Transverse colon (tissue), 4 donors: ENCODE data around the gene KCNJ6. TPM values are rescaled to one million over a fixed set of nuclear protein-coding genes. Genes with fewer than 3 reads are reported as not detected.

Source experiments
- DNase-seq: peaks from one replicate; pipeline ENCODE4 v3.0.0-alpha.2; 2019
- H3K27ac ChIP-seq, 4 donors: fragments of 200-600 bp; sonication (generic); 2 replicates each; pipeline ENCODE4 v1.5.1; 2016 to 2018; ENCODE audit warnings: inconsistent platforms in 4 of 4
- H3K27me3 ChIP-seq: fragments of 200-600 bp; sonication (generic); 2 replicates; pipeline ENCODE4 v1.5.1; 2017; ENCODE audit warnings: inconsistent platforms
- H3K36me3 ChIP-seq, 4 donors: fragments of 200-600 bp; sonication (generic); 2 replicates each; pipeline ENCODE4 v1.5.1; 2017 to 2019; ENCODE audit warnings: inconsistent platforms in 4 of 4
- H3K4me1 ChIP-seq, 4 donors: fragments of 200-600 bp; sonication (generic); 2 replicates each; pipeline ENCODE4 v1.5.1; 2017 to 2020; ENCODE audit warnings: inconsistent platforms in 4 of 4
- H3K4me3 ChIP-seq, 4 donors: fragments of 200-600 bp; sonication (generic); 1 replicate in 1 of 4; 2 replicates in 3 of 4; pipeline versions ENCODE4 v1.5.1 to v1.6.1; 2017 to 2019; ENCODE audit warnings: inconsistent platforms in 4 of 4
- H3K9me3 ChIP-seq, 2 donors: fragments of 200-600 bp; sonication (generic); 2 replicates each; pipeline ENCODE4 v1.5.1; 2017 to 2019; ENCODE audit warnings: inconsistent platforms in 2 of 2
- EP300 ChIP-seq: sonication (generic); formaldehyde crosslinking; IDR thresholded peaks from one replicate; pipeline ENCODE4 v1.6.1; 2017; ENCODE audit warnings: antibody characterized with exemption, low read depth
- POLR2A ChIP-seq: fragments of 450-650 bp; IDR thresholded peaks from one replicate; pipeline ENCODE4 v1.6.1; 2016; ENCODE audit warnings: antibody characterized with exemption, mild to moderate bottlenecking, moderate library complexity
- POLR2AphosphoS5 ChIP-seq, 3 donors: sonication (generic); formaldehyde crosslinking; IDR thresholded peaks; one replicate each; pipeline ENCODE4 v1.6.1; 2016; ENCODE audit warnings: antibody characterized with exemption in 3 of 3
- WGBS, 2 donors: methylation state at CpG; one replicate each; pipeline ENCODE4 v1.1.5; 2018; ENCODE audit warnings: low coverage in 1 of 2; 5-methylcytosine and 5-hydroxymethylcytosine counted together
- in situ Hi-C, 4 donors: fragments of 200-750 bp; cut with MboI; loops; one replicate each; pipeline versions ENCODE4 v1.15.0 to v1.15.1; 2017; ENCODE audit warnings: low sequenced_read_pairs in 3 of 4, low pct_ligation_motif_present in 1 of 4, low pct_unique_long_range_greater_than_20kb in 1 of 4
- intact Hi-C: fragments of 100-400 bp; cut with DNase I; formaldehyde crosslinking; loops from one replicate; pipeline ENCODE4 v1.15.1; 2023; ENCODE audit warnings: low total_unique reads
- total RNA-seq, 4 donors: library from RNA; depleted of rRNA; stranded (reverse); fragments of >200 nt; gene quantifications; one replicate each; pipeline ENCODE4 v1.1.0, GENCODE V29; 2016
- TF ChIP-seq, protein P1 (sequence below), 5 experiments: fragments of 200-600 bp in 3 of 5; fragments of 450-650 bp in 2 of 5; sonication (generic) in 3 of 5; IDR thresholded peaks; 1 replicate in 2 of 5; 2 replicates in 3 of 5; pipeline ENCODE4 v1.5.1; 2016 to 2017; ENCODE audit warnings: antibody characterized with exemption in 5 of 5, inconsistent platforms in 3 of 5, mild to moderate bottlenecking in 2 of 5, moderate library complexity in 1 of 5

Gene KCNJ6
- total RNA-seq, 4 donors from 2014 or later, result 0.14 to 0.16 TPM; not detected in 2

DNA sequence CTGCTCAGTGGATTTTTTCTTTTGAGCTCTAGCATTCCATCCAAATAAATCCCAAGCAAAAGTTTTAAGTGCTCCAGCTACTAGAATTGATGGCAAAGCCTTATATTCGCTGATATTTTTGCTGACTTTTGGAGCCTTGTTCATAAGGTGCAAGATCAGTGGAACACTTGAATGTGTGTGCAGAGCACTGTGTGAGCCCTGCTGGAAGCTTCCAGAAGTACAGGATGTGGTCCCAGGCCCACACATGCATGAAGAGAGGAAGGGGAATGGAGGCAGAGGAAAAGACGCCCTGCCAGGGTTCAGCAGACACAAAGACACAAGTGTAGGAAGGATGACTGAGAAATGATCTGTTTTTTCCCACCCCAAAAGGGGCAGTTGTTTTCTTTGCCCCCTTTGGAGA, 169.4 kb downstream of the KCNJ6 start:
- no peak for DNase-seq
- H3K36me3 ChIP-seq, result no peaks in the 10 kb centered on the region
- intact Hi-C loops, result no loop called here
- WGBS, 2 donors, result 83 to 88% methylated on average over 1 to 2 of the region's 2 CpGs
- no peak overlapping the region for H3K27ac ChIP-seq
- TF ChIP-seq POLR2AphosphoS5 (IDR thresholded peaks at IDR 0.05) (no peak), EP300 (no peak), POLR2A (no peak)
- H3K9me3 ChIP-seq, result no peaks in the 10 kb centered on the region
- no peaks in the 10 kb centered on the region for H3K27me3 ChIP-seq
- H3K4me1 ChIP-seq, result no peaks in the 10 kb centered on the region
- in situ Hi-C loops, result no loop called here
- no peak overlapping the region for H3K4me3 ChIP-seq

DNA sequence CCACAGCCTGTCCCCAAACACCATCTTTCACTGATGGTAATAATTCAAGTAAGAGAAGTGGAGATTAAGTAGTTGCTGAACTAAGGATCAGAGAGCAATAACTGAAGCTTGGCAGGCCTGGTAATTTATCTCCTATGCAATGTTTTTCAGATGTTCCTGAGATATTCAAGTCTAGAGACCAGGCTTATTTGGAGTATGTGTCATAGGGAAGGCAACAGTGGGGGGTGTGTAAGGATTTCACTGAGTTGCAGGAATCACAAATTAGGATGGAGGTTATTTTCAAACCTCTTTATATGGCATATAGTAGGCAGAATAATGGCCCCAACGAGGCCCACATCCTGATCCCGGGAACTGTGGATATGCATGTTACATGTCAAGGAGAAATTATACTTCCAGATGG, 171.7 kb downstream of the KCNJ6 start:
- intact Hi-C loops, result no loop called here

DNA sequence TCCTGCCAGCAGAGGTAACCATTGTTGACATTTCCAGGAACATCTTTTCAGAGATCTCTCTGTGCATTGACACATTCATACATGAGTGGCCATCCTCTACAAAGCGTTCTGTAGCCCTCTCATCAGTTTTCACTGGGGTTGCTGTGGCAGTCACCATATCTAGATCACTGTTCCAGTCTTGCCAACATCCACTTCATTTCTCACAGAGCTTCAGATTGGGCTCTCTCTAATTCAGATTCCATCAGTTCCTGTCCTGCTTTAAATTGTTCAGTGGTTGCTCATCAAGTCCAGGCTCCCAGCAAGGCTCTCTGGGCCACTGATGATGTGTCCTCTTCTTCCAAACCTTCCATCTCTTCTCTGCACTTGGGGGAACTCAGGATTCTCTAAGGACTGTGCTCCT, 173.7 kb downstream of the KCNJ6 start:
- WGBS, 2 donors, result 75 to 77% methylated on average over 1 of the region's 1 CpG
- Histone ChIP-seq H3K27ac (no peak overlapping the region), H3K9me3 (no peaks in the 10 kb centered on the region), H3K36me3 (no peaks in the 10 kb centered on the region), H3K4me3 (no peak overlapping the region), H3K4me1 (no peaks in the 10 kb centered on the region), H3K27me3 (no peaks in the 10 kb centered on the region)
- no peak for TF ChIP-seq POLR2AphosphoS5 (IDR thresholded peaks at IDR 0.05)
- no peak for TF ChIP-seq EP300
- no peak for TF ChIP-seq POLR2A
- TF ChIP-seq, protein P1, sequence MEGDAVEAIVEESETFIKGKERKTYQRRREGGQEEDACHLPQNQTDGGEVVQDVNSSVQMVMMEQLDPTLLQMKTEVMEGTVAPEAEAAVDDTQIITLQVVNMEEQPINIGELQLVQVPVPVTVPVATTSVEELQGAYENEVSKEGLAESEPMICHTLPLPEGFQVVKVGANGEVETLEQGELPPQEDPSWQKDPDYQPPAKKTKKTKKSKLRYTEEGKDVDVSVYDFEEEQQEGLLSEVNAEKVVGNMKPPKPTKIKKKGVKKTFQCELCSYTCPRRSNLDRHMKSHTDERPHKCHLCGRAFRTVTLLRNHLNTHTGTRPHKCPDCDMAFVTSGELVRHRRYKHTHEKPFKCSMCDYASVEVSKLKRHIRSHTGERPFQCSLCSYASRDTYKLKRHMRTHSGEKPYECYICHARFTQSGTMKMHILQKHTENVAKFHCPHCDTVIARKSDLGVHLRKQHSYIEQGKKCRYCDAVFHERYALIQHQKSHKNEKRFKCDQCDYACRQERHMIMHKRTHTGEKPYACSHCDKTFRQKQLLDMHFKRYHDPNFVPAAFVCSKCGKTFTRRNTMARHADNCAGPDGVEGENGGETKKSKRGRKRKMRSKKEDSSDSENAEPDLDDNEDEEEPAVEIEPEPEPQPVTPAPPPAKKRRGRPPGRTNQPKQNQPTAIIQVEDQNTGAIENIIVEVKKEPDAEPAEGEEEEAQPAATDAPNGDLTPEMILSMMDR (IDR thresholded peaks at IDR 0.05), result no peak
- no peak for DNase-seq
- intact Hi-C loops, result no loop called here
- in situ Hi-C loops, result no loop called here

More for the DNA sequence above, 171.7 kb downstream of the KCNJ6 start:
- Histone ChIP-seq H3K4me3 (no peak overlapping the region), H3K27me3 (no peaks in the 10 kb centered on the region), H3K36me3 (no peaks in the 10 kb centered on the region), H3K27ac (no peak overlapping the region), H3K9me3 (no peaks in the 10 kb centered on the region), H3K4me1 (no peaks in the 10 kb centered on the region)
- WGBS, 2 donors, result 82% methylated on average over 2 of the region's 2 CpGs; no CpG with 5 or more reads in 1 of the 2 donors
- no peak for DNase-seq
- in situ Hi-C loops, result no loop called here
- TF ChIP-seq, protein P1 (IDR thresholded peaks at IDR 0.05), result no peak
- TF ChIP-seq EP300 (no peak), POLR2A (no peak), POLR2AphosphoS5 (IDR thresholded peaks at IDR 0.05) (no peak)

DNA sequence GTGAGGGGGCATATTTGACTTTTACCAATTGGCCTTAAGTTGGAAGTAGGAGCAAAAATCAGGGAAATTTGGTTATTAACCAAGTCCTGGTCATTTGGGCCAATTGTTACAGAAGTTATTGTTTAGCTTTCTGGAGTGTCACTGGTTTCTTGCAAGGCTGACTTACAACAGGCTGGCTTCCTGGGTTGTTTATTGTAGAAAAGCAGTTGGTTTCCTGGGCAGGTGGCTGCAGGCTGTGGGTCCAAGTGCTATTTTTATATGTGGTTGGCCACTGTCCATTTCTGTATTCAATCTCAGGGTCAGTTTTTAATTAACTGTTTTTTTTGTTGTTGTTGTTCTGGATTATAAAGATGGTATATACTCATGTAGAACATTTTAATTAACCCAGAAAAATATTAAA, 174.1 kb downstream of the KCNJ6 start:
- no peaks in the 10 kb centered on the region for H3K4me1 ChIP-seq
- no peak for TF ChIP-seq EP300
- TF ChIP-seq POLR2A, result no peak
- no peak for TF ChIP-seq POLR2AphosphoS5 (IDR thresholded peaks at IDR 0.05)
- TF ChIP-seq, protein P1 (IDR thresholded peaks at IDR 0.05), result no peak
- in situ Hi-C loops (no loop called here), intact Hi-C loops (no loop called here)
- H3K36me3 ChIP-seq, result no peaks in the 10 kb centered on the region
- no peak for DNase-seq
- no peak overlapping the region for H3K27ac ChIP-seq
- no peaks in the 10 kb centered on the region for H3K27me3 ChIP-seq
- H3K4me3 ChIP-seq, result no peak overlapping the region
- H3K9me3 ChIP-seq, result no peaks in the 10 kb centered on the region

DNA sequence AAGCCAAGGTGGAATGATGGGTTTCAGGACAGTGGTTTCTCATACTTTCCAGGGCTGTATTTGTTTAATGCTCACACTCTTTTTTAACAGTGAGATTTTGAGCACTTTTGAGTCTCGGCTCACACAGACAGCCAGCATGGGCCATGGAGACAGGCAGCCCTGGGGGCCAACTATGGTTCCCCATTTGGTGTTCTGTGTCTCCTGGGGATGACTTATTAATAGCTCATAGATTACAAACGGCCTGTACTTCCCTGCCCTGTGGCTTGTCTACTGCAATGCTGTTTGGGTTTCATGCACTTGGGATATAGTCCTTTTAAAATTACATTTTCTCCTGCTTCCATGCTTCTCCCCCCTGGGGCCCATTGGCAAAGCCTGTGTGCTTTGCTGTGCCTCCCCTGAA, 178.3 kb downstream of the KCNJ6 start:
- Histone ChIP-seq H3K4me1 (no peaks in the 10 kb centered on the region), H3K27ac (no peak overlapping the region), H3K27me3 (no peaks in the 10 kb centered on the region), H3K36me3 (no peaks in the 10 kb centered on the region), H3K4me3 (no peak overlapping the region), H3K9me3 (no peaks in the 10 kb centered on the region)
- WGBS, 2 donors, result 29 to 58% methylated on average over 1 to 2 of the region's 2 CpGs
- in situ Hi-C loops, result no loop called here
- DNase-seq, result no peak
- TF ChIP-seq, protein P1 (IDR thresholded peaks at IDR 0.05), result no peak
- TF ChIP-seq POLR2AphosphoS5 (IDR thresholded peaks at IDR 0.05) (no peak), POLR2A (no peak), EP300 (no peak)
- intact Hi-C loops, result no loop called here
